Caco-2 (cell line): ENCODE results near the gene SEC62. TPM values are rescaled to one million over a fixed set of nuclear protein-coding genes. Genes with fewer than 3 reads are reported as not detected.

Source experiments
- BruUV-seq: library from RNA; stranded (reverse); fragments of 400-500 nt; replicated peaks from 2 replicates; lab custom pipeline; 2021; lab: Mats Ljungman, UMichigan
- CTCF ChIA-PET: fragments of 300-600 bp; sonication (Branson Sonifier 250); formaldehyde crosslinking; loops from one replicate; lab custom pipeline; 2022; ENCODE audit warnings: antibody characterized with exemption; lab: Charles Lee
- POLR2A ChIA-PET: fragments of 300-600 bp; sonication (Branson Sonifier 250); formaldehyde crosslinking; loops from one replicate; lab custom pipeline; 2022; ENCODE audit warnings: antibody characterized with exemption; lab: Charles Lee
- DNase-seq, 2 experiments: peaks; one replicate each; pipeline versions ENCODE4 v3.0.0 to v3.0.0-alpha.2; 2020 to 2022
- H3K27me3 ChIP-seq: replicated peaks from 2 replicates; pipeline ENCODE4 v1.6.0; 2011; ENCODE audit warnings: low read length; ENCODE audit not compliant: control insufficient read depth, insufficient read depth
- H3K36me3 ChIP-seq: 2 replicates; pipeline ENCODE4 v1.5.1; 2011; ENCODE audit warnings: low read length; ENCODE audit not compliant: control insufficient read depth, insufficient read depth
- H3K4me1 ChIP-seq: fragments of 250-450 bp; sonication (Bioruptor Pico); 2 replicates; pipeline ENCODE4 v1.5.1; 2020; ENCODE audit warnings: mild to moderate bottlenecking
- H3K4me3 ChIP-seq: 2 replicates; pipeline ENCODE4 v1.5.1; 2011; ENCODE audit warnings: low read depth, mild to moderate bottlenecking, control low read depth, low read length
- H3K9me3 ChIP-seq: fragments of 250-450 bp; sonication (Bioruptor Pico); 2 replicates; pipeline ENCODE4 v1.5.1; 2020; ENCODE audit warnings: mild to moderate bottlenecking, moderate library complexity
- H3K27ac Mint-ChIP-seq: one replicate; pipeline ENCODE4 v1.8.0; 2022; ENCODE audit warnings: mixed read lengths; ENCODE audit not compliant: unreplicated experiment
- H3K27me3 Mint-ChIP-seq: one replicate; pipeline ENCODE4 v1.8.0; 2022; ENCODE audit warnings: mixed read lengths; ENCODE audit not compliant: insufficient read depth, unreplicated experiment
- H3K36me3 Mint-ChIP-seq: one replicate; pipeline ENCODE4 v1.8.0; 2022; ENCODE audit warnings: mild to moderate bottlenecking, mixed read lengths; ENCODE audit not compliant: insufficient read depth, unreplicated experiment
- H3K4me1 Mint-ChIP-seq: one replicate; pipeline ENCODE4 v1.8.0; 2022; ENCODE audit warnings: low read depth, mixed read lengths; ENCODE audit not compliant: unreplicated experiment
- H3K4me3 Mint-ChIP-seq: one replicate; pipeline ENCODE4 v1.8.0; 2022; ENCODE audit warnings: mild to moderate bottlenecking, moderate library complexity, mixed read lengths; ENCODE audit not compliant: unreplicated experiment
- H3K9me3 Mint-ChIP-seq: one replicate; pipeline ENCODE4 v1.8.0; 2022; ENCODE audit warnings: mixed read lengths; ENCODE audit not compliant: unreplicated experiment
- CTCF ChIP-seq, 2 experiments: fragments of 200-600 bp in 1 of 2; IDR thresholded peaks; 1 replicate in 1 of 2; 2 replicates in 1 of 2; pipeline versions ENCODE4 v1.5.1 to v1.8.0; 2011 to 2022; ENCODE audit warnings: antibody characterized with exemption in 1 of 2, control low read depth in 1 of 2, inconsistent platforms in 1 of 2, low read depth in 1 of 2, low read length in 1 of 2, mild to moderate bottlenecking in 1 of 2, moderate library complexity in 1 of 2; ENCODE audit not compliant: insufficient read depth in 1 of 2, severe bottlenecking in 1 of 2, unreplicated experiment in 1 of 2
- intact Hi-C: fragments of 100-400 bp; cut with micrococcal nuclease; formaldehyde crosslinking; loops from one replicate; pipeline ENCODE4 v1.10.0; 2022; ENCODE audit not compliant: unreplicated experiment
- total RNA-seq: library from RNA; stranded (reverse); gene quantifications from 2 replicates; pipeline ENCODE4 v1.2.3, GENCODE V29; 2022

Gene SEC62
- total RNA-seq, 1 experiment from 2014 or later: 74.7 TPM

GRCh38 chr3:170037463-170038433, 71.1 kb downstream of the SEC62 start, which contains the start of gene GPR160:
TSS of gene GPR160 (plus strand) at chr3:170037995. CDS start at chr3:170083973, 45,978 bp downstream.
- BruUV-seq: no TSS peak
- CTCF ChIA-PET: interaction anchor here (0.6 to 1.0 kb wide), 3 partner anchors 11 to 41 kb away, joined by 3 to 4 read pairs (median 3); no protein-coding TSS in a partner anchor
- peak; percentile 70 to 83 for TF ChIP-seq CTCF (IDR thresholded peaks at IDR 0.05; ENCODE audit: insufficient read depth in 1 of 2, low read depth in 1 of 2, low read length in 1 of 2, severe bottlenecking in 1 of 2, unreplicated experiment in 1 of 2)

GRCh38 chr3:170038434-170039110, 72.0 kb downstream of the SEC62 start:
- DNase-seq: peak; percentile 62 to 79
- peaks cover 14% of the 10 kb centered on the region for H3K4me1 Mint-ChIP-seq
- TF ChIP-seq CTCF (IDR thresholded peaks at IDR 0.05; ENCODE audit: insufficient read depth in 1 of 2, low read depth in 1 of 2, low read length in 1 of 2, severe bottlenecking in 1 of 2, unreplicated experiment in 1 of 2): peak; percentile 39 to 72
- BruUV-seq: no TSS peak
- Histone ChIP-seq H3K27me3 (no peaks in the 10 kb centered on the region), H3K36me3 (no peaks in the 10 kb centered on the region; the same call in 1 of the 2 replicates), H3K4me1 (0 out of 2 replicates have a peak, but pooled peaks cover 4% of the 10 kb centered on the region), H3K9me3 (no peaks in the 10 kb centered on the region), H3K4me3 (peak overlapping the region; percentile 80)
- H3K36me3 Mint-ChIP-seq: peaks cover 21% of the 10 kb centered on the region
- H3K27me3 Mint-ChIP-seq: no peaks in the 10 kb centered on the region
- ChIA-PET CTCF (interaction anchor here (1.0 kb wide), 2 partner anchors 15 to 40 kb away, joined by 3 to 4 read pairs; no protein-coding TSS in a partner anchor), POLR2A (interaction anchor here (0.5 kb wide), 1 partner anchor 38 kb away, joined by 3 read pairs; no protein-coding TSS in a partner anchor)
- H3K4me3 Mint-ChIP-seq: peak overlapping the region; percentile 80
- H3K27ac Mint-ChIP-seq: peak overlapping the region; percentile 73
- no peaks in the 10 kb centered on the region for H3K9me3 Mint-ChIP-seq
- intact Hi-C loops: loop anchor here (1.0 to 5.0 kb wide), 3 partner anchors 72 to 276 kb away; partner anchors contain the start of gene SEC62

More at GRCh38 chr3:170037463-170038433, 71.1 kb downstream of the SEC62 start, which contains the start of gene GPR160:
- Mint-ChIP-seq H3K27ac (peak within 1 kb of the TSS; percentile 73), H3K4me1 (peaks cover 14% of the 10 kb centered on the region), H3K9me3 (no peaks in the 10 kb centered on the region), H3K36me3 (peaks cover 18% of the 10 kb centered on the region), H3K4me3 (peak within 1 kb of the TSS; percentile 80), H3K27me3 (no peaks in the 10 kb centered on the region)
- POLR2A ChIA-PET: no interaction called here
- peak; percentile 87 to 88 for DNase-seq
- Histone ChIP-seq H3K4me1 (0 out of 2 replicates have a peak, but pooled peaks cover 4% of the 10 kb centered on the region), H3K27me3 (no peaks in the 10 kb centered on the region), H3K36me3 (no peaks in the 10 kb centered on the region; the same call in 1 of the 2 replicates), H3K4me3 (peak within 1 kb of the TSS; percentile 80), H3K9me3 (no peaks in the 10 kb centered on the region)
- intact Hi-C loops: loop anchor here (1.0 to 5.0 kb wide), 3 partner anchors 42 to 275 kb away; partner anchors contain the start of gene SEC62
